ENCODE data around the gene UGCG. TPM values are rescaled to one million over a fixed set of nuclear protein-coding genes. Genes with fewer than 3 reads are reported as not detected.
A peak's percentile ranks its signal among the peaks of the same experiment; 100 is the strongest.

Gene UGCG
- total and polyA plus RNA-seq, 2 of the 4 experiments (the other 2 are of a cell fraction), result 84.2 to 104 TPM

DNA sequence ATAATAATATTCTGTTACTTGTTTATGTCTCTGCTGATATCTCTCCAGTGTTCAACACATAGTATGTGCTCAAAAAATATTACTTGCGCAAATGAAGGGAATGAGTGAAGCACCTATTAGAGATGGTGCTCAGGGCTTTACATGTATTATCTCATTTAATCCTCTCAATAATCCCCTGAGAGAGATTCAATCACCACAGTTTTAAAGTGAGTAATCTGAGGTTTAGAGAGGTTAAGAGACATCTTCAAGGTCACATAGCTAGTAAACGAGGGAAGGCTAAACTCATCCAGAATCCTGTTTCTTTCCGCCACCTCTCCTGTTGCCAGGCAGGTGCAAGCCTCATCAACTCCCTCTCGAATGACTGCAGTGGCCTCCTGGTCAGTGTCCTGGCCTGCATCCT is 82.0 kb downstream of the UGCG start:
- ATAC-seq (ENCODE audit: low read depth), result no peak; the same call in 1 of the 2 replicates
- Histone ChIP-seq H2AFZ (replicated peaks; ENCODE audit: low read length, poor library complexity) (peak overlapping the region; percentile 59), H2BK20ac (ENCODE audit: low read depth, low read length) (peak overlapping the region; percentile 63; the same call in 1 of the 2 replicates), H3K23ac (ENCODE audit: low read depth, low read length) (no peak overlapping the region), H3K4me3 (ENCODE audit: insufficient read depth, low read depth, low read length) (no peak overlapping the region), H3K79me1 (ENCODE audit: low read depth in 1 of 2, low read length in 2 of 2) (no peaks in the 10 kb centered on the region), H3K56ac (ENCODE audit: extremely low read depth, insufficient read depth, low read length) (no peak overlapping the region), H3K36me3 (ENCODE audit: control insufficient read depth, insufficient read depth, low read length) (no peaks in the 10 kb centered on the region), H3K4me1 (ENCODE audit: control insufficient read depth, insufficient read depth, low read length) (peaks cover 3% of the 10 kb centered on the region), H3K18ac (ENCODE audit: low read depth, low read length) (no peak overlapping the region), H2BK15ac (ENCODE audit: low read depth, low read length) (peak overlapping the region; percentile 10; the same call in 1 of the 3 replicates), H3K9ac (ENCODE audit: low read depth, low read length) (no peak overlapping the region), H3K4me2 (ENCODE audit: low read depth, low read length) (no peak overlapping the region), H2AK5ac (ENCODE audit: low read depth, low read length) (peak overlapping the region; percentile 65; the same call in 1 of the 2 replicates), H2AK9ac (replicated peaks; ENCODE audit: low read depth, low read length, poor library complexity) (no peak overlapping the region), H4K8ac (ENCODE audit: low read depth in 2 of 2, low read length in 2 of 2) (no peak overlapping the region), H3K4ac (ENCODE audit: low read depth, low read length) (peak overlapping the region; percentile 64; the same call in 1 of the 2 replicates), H3K9me3 (ENCODE audit: control insufficient read depth, insufficient read depth, low read length) (no peaks in the 10 kb centered on the region), H4K5ac (ENCODE audit: low read depth, low read length) (no peak overlapping the region), H3K27me3 (ENCODE audit: control insufficient read depth, insufficient read depth, low read length) (0 out of 2 replicates have a peak, but pooled peaks cover 1% of the 10 kb centered on the region), H3K9me1 (ENCODE audit: insufficient read depth, low read length) (peaks cover 4% of the 10 kb centered on the region), H2BK120ac (ENCODE audit: low read depth, low read length) (peak overlapping the region; percentile 43; the same call in 1 of the 2 replicates), H4K20me1 (ENCODE audit: insufficient read depth, low read length) (no peaks in the 10 kb centered on the region), H3K27ac (ENCODE audit: insufficient read depth, low read length) (no peak overlapping the region), H3K14ac (replicated peaks; ENCODE audit: low read depth, low read length) (no peak overlapping the region), H4K91ac (ENCODE audit: insufficient read depth, low read depth, low read length) (no peak overlapping the region), H2BK5ac (ENCODE audit: low read depth, low read length, poor library complexity, severe bottlenecking) (no peak overlapping the region)
- BruUV-seq (replicated peaks), result no TSS peak
- in situ Hi-C loops (cut with MboI; ENCODE audit: low sequenced_read_pairs), result no loop called here
- no peak for DNase-seq
- no CpG with 5 or more reads among the region's 4 CpGs for WGBS, 2 experiments (ENCODE audit: extremely low coverage in 2 of 2, insufficient read length in 1 of 2)
- intact Hi-C loops (cut with micrococcal nuclease), result no loop called here
- ChIA-PET POLR2A (ENCODE audit: unreplicated experiment) (no interaction called here), CTCF (no interaction called here)
- dilution Hi-C loops (cut with HindIII; ENCODE audit: low sequenced_read_pairs, unreplicated experiment), result no loop called here
- TF ChIP-seq, protein P1, sequence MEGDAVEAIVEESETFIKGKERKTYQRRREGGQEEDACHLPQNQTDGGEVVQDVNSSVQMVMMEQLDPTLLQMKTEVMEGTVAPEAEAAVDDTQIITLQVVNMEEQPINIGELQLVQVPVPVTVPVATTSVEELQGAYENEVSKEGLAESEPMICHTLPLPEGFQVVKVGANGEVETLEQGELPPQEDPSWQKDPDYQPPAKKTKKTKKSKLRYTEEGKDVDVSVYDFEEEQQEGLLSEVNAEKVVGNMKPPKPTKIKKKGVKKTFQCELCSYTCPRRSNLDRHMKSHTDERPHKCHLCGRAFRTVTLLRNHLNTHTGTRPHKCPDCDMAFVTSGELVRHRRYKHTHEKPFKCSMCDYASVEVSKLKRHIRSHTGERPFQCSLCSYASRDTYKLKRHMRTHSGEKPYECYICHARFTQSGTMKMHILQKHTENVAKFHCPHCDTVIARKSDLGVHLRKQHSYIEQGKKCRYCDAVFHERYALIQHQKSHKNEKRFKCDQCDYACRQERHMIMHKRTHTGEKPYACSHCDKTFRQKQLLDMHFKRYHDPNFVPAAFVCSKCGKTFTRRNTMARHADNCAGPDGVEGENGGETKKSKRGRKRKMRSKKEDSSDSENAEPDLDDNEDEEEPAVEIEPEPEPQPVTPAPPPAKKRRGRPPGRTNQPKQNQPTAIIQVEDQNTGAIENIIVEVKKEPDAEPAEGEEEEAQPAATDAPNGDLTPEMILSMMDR (conservative IDR thresholded peaks at IDR 0.05; ENCODE audit: low read depth, low read length), result no peak
- TF ChIP-seq, protein P2, sequence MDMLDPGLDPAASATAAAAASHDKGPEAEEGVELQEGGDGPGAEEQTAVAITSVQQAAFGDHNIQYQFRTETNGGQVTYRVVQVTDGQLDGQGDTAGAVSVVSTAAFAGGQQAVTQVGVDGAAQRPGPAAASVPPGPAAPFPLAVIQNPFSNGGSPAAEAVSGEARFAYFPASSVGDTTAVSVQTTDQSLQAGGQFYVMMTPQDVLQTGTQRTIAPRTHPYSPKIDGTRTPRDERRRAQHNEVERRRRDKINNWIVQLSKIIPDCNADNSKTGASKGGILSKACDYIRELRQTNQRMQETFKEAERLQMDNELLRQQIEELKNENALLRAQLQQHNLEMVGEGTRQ (IDR thresholded peaks at IDR 0.05; ENCODE audit: low read depth, low read length), result no peak
- no peak for TF ChIP-seq NFE2L2 (IDR thresholded peaks at IDR 0.05; ENCODE audit: low read depth, low read length)
- no peak for TF ChIP-seq SMC3 (IDR thresholded peaks at IDR 0.05; ENCODE audit: low read depth, low read length)
- TF ChIP-seq, protein P3, sequence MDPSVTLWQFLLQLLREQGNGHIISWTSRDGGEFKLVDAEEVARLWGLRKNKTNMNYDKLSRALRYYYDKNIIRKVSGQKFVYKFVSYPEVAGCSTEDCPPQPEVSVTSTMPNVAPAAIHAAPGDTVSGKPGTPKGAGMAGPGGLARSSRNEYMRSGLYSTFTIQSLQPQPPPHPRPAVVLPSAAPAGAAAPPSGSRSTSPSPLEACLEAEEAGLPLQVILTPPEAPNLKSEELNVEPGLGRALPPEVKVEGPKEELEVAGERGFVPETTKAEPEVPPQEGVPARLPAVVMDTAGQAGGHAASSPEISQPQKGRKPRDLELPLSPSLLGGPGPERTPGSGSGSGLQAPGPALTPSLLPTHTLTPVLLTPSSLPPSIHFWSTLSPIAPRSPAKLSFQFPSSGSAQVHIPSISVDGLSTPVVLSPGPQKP (IDR thresholded peaks at IDR 0.05; ENCODE audit: borderline replicate concordance, low read depth, low read length), result no peak
- no peak for TF ChIP-seq MAFK (IDR thresholded peaks at IDR 0.05; ENCODE audit: low read depth, low read length)
- no peak for TF ChIP-seq POLR2A (IDR thresholded peaks at IDR 0.05; ENCODE audit: low read depth, low read length)
- TF ChIP-seq RAD21 (IDR thresholded peaks at IDR 0.05; ENCODE audit: low read length), result no peak
- TF ChIP-seq MXI1 (IDR thresholded peaks at IDR 0.05; ENCODE audit: borderline replicate concordance, low read depth, low read length), result no peak
- TF ChIP-seq RCOR1 (IDR thresholded peaks at IDR 0.05; ENCODE audit: insufficient replicate concordance, low read length), result no peak
- TF ChIP-seq FOS (IDR thresholded peaks at IDR 0.05; ENCODE audit: low read depth, low read length), result no peak
- TF ChIP-seq BHLHE40 (IDR thresholded peaks at IDR 0.05; ENCODE audit: low read depth, low read length), result no peak
- TF ChIP-seq MAZ (IDR thresholded peaks at IDR 0.05; ENCODE audit: borderline replicate concordance, low read depth, low read length), result no peak
- TF ChIP-seq CEBPB (IDR thresholded peaks at IDR 0.05; ENCODE audit: low read depth, low read length), result no peak
